Activated CD4-positive, alpha-beta T cell treated with anti-CD3 and anti-CD28 coated beads for 4 hours (primary cell): Measurements from ENCODE around the gene PDAP1.
"Not testable (repeated sequence)": the region's sequence is repeated elsewhere in the genome, so short reads cannot be mapped to it uniquely, and the experiment has no call there.

Source experiments
- DNase-seq, 2 donors: peaks; one replicate each; pipeline ENCODE4 v3.0.0-alpha.2; 2020

The PDAP1 gene

DNA sequence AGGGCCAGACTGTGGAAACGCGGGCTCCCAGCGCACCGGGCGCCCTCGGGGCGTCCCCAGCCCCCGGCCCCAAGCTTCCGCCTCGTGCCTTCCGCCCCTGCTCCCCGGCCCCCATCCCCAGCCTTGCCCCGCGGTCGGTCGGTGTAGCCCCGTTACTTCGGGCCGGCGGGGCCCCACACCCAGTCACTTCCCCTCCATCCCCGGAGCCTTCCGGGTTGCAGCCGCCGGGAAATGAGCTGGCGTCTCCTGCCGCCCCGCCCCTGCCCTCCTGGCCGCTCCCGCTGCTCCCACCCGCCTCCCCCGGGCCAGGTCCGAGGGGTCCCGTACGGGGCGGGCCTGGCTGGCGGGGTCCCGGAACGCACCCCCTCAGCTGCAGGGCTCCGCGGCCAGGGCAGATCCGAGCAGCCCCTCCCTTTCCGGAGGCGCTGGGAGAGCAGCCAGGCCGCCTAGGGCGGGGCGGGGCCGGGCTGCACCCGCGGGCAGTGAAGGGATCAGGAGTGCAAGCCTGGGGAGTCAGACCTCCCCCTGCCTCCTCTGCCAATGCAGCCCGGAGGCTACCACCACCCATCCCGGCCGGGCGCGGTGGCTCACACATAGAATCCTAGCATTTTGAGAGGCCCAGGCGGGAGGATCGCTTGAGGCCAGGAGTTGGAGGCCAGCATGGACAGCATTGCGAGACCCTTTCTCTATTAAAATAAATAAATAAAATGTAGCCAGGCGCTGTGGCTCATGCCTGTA lies 33.2 kb downstream of the PDAP1 start:
- DNase-seq, result peak; percentile 47 to 61

DNA sequence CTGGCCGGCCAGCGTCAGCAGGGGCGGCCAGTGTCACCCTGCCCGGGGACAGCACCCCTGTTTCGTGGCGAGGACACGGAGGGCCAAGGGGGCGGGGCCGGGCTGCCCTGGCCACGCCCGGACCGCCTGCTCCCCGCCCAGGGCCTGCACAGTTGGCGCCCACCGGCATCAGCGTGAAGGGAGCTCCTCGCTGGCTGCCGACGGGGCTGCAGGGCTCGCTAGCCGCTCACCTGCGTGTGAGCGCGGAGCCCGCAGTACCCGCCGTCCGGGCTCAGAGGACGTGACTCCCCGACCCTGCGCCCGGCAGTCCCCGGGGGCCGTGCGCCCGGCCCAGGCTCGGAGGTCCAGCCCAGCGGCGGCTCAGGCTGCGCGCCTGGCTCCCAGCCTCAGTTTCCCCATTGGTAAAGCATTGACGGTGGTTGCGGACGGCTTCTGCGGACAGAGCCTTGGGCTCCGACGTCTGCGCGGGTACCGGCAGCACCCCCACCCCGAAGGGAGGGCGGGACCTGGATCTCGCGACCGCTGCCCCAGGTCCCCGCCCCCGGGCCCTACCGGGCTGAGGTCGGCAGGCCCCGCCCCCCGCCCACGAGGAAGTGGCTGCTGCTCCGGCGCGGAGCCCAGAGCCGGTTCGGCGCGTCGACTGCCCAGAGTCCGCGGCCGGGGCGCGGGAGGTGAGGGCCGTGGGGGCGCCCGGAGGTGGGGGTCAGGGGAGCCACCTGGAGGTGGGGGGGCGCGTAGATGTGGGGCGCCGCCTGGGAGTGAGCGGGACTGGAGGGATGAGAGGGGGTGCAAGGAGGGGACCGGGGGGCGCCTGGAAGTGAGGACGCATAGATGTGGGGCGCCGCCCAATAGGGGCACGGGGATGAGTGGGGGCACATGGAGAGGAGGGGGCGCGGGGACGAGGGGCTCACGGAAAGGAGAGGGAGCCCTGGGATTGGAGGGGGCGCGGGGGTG lies 34.0 kb downstream of the PDAP1 start, which contains the start of gene ARPC1B:
Gene ARPC1B, plus strand, starts transcription at position 620 of the 954 bp plus-strand sequence. CDS start 10,985 bp downstream, outside the sequence.
- peak; percentile 84 to 91 for DNase-seq

- no peak for DNase-seq
Observed at GRCh38 chr7:99373091-99374066, 35.0 kb downstream of the PDAP1 start.

GRCh38 chr7:99372275-99373090 lies 35.9 kb downstream of the PDAP1 start:
- no peak for DNase-seq

DNA sequence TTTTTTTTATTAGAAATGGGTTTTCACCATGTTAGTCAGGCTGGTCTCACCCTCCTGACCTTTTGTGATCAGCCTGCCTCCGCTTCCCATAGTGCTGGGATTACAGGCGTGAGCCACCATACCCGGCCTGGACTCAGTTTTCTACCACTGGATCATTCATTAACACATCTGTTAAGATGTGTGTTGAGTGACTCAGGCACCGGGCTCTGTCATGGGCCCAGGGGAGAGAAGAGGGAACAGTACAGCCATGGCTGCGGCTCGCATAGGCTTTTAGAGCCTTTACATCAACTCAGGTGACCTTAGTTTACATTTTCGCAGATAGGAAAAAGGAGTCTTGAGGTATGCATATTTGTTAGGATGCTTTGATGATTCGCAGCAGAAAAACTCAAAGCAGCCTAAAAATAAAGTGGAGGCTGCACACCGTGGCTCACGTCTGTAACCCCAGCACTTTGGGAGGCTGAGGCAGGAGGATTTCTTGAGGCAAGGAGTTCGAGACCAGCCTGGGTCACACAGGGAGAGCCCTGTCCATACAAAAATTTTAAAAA lies 36.9 kb downstream of the PDAP1 start:
- DNase-seq, result no peak

GRCh38 chr7:99369767-99370391 lies 38.5 kb downstream of the PDAP1 start:
- DNase-seq, result no peak

DNA sequence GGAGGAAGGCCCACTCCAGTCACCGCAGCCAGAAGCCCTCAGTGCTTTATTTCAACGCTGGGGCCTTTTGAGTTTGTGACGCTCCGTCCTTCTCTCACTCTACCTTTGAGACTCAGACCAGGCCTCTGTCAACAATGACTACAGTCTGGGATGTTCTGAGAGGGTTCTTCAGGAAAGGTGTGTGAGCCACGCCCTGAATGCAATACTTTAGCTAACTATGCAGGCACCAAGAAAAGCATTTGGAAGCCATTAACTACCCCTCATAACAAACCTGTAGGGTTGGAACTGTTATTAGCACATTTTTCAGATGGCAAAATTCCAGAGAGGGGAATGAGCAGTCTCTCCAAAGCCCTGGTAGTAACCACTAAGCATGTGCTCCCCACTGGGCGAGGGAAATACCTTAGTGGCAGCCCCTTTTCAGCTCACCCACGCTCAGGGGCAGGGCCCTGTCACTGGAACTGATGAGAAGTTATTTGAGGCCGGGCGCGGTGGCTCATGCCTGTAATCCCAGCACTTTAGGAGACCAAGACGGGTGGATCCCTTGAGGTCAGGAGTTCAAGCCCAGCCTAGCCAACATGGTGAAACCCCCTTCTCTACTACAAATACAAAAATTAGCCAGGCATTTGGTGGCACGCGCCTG lies 39.5 kb downstream of the PDAP1 start:
- no peak for DNase-seq

GRCh38 chr7:99366646-99367045 lies 41.8 kb downstream of the PDAP1 start:
- DNase-seq, result no peak

GRCh38 chr7:99365318-99366141 lies 42.9 kb downstream of the PDAP1 start:
- DNase-seq, result peak; percentile 67 to 73

DNA sequence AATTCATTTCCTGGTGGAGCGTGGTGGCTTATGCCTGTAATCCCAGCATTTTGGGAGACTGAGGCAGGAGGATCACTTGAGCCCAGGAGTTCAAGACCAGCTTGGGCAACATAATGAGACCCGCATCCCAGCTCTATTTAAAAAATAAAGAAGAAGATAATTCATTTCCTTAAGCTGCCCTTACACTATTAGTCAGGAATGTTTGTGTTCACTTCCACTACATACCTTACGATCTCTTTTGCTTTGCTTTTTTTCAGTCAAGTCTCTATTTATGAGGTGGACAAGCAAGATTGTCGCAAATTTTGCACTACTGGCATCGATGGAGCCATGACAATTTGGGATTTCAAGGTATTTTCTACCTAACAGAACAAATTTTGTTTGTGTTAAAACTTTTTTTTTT lies 45.1 kb downstream of the PDAP1 start:
- no peak for DNase-seq

- DNase-seq, result no peak
Observed at GRCh38 chr7:99362801-99363200, 45.6 kb downstream of the PDAP1 start.

- DNase-seq, result no peak
Observed at GRCh38 chr7:99359465-99360154, 48.8 kb downstream of the PDAP1 start.

GRCh38 chr7:99358521-99358920 lies 49.9 kb downstream of the PDAP1 start:
- not testable (repeated sequence) for DNase-seq

DNA sequence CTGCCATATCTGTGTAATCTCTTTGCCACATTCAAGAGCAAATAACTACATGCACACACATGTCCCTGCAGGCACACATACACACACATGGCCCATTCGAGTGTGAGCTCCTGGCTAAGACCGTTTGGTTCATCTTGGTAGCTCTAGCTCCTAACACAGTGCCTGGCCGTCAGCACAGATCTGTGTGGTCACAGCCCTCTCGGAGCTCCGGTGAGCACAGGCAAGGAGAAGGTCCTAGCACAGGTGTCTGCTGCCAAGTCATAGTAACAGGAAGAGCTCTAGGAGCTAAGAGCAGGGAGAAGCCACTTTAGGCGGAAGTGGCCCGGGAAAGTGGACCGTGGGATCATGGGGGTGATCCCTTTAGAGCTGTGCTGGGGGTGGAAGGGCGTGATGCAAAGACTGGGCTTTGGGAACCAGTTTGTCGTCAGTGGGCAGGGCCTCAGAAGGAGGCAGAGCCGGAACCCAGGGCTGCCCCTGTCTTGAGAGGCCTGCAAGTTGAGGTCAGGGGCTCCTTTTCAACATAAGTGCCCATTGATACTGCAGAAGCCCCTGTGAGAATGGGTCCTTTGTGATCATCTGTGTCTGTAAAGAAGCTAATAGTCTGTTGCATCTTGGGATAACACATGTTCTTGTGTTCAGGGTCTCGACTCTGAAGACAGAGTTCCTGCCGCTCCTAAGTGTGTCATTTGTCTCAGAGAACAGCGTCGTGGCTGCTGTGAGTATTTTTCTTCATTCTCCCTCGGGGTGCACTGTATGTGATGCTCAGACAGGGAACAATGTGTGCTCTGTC lies 50.5 kb downstream of the PDAP1 start:
- DNase-seq, result no peak

DNA sequence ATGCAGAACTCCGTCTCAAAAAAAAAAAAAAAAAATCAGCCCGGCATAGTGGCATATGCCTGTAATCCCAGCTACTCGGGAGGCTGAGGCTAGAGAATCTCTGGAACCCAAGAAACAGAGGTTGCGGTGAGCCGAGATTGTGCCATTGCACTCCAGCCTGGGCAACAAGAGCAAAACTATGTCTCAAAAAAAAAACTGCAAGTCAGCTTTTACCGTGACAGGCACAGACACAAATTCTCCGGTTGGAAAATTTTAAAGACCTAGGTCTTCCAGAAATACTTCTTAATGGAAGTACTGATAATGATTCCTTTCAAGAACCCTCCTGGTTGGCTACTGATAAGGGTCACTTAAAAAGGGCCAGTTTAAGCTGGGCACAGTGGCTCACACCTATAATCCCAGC lies 53.3 kb downstream of the PDAP1 start:
- no peak for DNase-seq

DNA sequence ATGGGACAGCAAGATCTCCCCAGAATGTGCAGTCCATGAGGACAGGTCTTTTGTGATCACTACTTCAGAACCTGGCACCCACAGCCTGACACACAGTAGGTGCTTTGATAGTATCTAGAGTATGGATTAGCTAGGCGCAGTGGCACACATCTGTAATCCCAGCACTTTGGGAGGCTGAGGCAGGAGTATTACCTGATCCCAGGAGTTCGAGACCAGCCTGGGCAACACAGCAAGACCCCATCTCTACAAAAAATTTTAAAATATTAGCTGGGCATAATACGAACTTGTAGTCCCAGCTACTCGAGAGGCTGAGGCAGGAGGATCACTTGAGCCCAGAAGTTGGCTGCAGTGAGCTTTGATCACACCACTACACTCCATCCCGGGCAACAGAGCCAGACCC lies 56.1 kb downstream of the PDAP1 start:
- no peak for DNase-seq

- DNase-seq, result not testable (repeated sequence)
Observed at GRCh38 chr7:99350641-99351040, 57.8 kb downstream of the PDAP1 start.
